Measurements from ENCODE around the gene CYP24A1.

Gene CYP24A1

GRCh38 chr20:54203281-54203680, 29.5 kb upstream of the CYP24A1 start:
- DNase-seq (ENCODE audit: low spot score) (no peak), FAIRE-seq (no peak)

- DNase-seq (ENCODE audit: low spot score): no peak
- FAIRE-seq: no peak
These were observed 27.6 kb upstream of the CYP24A1 start for GRCh38 chr20:54201268-54201846.

GRCh38 chr20:54200487-54201267, 26.9 kb upstream of the CYP24A1 start:
- FAIRE-seq: no peak
- no peak for DNase-seq (ENCODE audit: low spot score)

- FAIRE-seq: peak; percentile 48
- DNase-seq (ENCODE audit: low spot score): peak; percentile 83
These were observed 26.0 kb upstream of the CYP24A1 start for GRCh38 chr20:54199721-54200176.

- DNase-seq (ENCODE audit: low spot score) (no peak), FAIRE-seq (no peak)
These were observed 25.5 kb upstream of the CYP24A1 start for GRCh38 chr20:54199283-54199682.

- FAIRE-seq: no peak
- peak; percentile 61 for DNase-seq (ENCODE audit: low spot score)
These were observed 24.1 kb upstream of the CYP24A1 start for GRCh38 chr20:54197621-54198604.

- FAIRE-seq (peak; percentile 91), DNase-seq (ENCODE audit: low spot score) (no peak)
These were observed 22.0 kb upstream of the CYP24A1 start for GRCh38 chr20:54195483-54196472.

- peak; percentile 86 for DNase-seq (ENCODE audit: low spot score)
- FAIRE-seq: peak; percentile 88
These were observed 21.1 kb upstream of the CYP24A1 start for GRCh38 chr20:54194724-54195438.

GRCh38 chr20:54193817-54194216, 20.0 kb upstream of the CYP24A1 start:
- no peak for DNase-seq (ENCODE audit: low spot score)
- FAIRE-seq: peak; percentile 53

GRCh38 chr20:54190217-54190616, 16.4 kb upstream of the CYP24A1 start:
- DNase-seq (ENCODE audit: low spot score): no peak
- FAIRE-seq: no peak

GRCh38 chr20:54189630-54190029, 15.8 kb upstream of the CYP24A1 start:
- FAIRE-seq (no peak), DNase-seq (ENCODE audit: low spot score) (no peak)

GRCh38 chr20:54188132-54188849, 14.5 kb upstream of the CYP24A1 start:
- FAIRE-seq (peak; percentile 20), DNase-seq (ENCODE audit: low spot score) (no peak)

- peak; percentile 65 for FAIRE-seq
- DNase-seq (ENCODE audit: low spot score): no peak
These were observed 11.3 kb upstream of the CYP24A1 start for GRCh38 chr20:54184904-54185626.

GRCh38 chr20:54184071-54184470, 10.3 kb upstream of the CYP24A1 start:
- DNase-seq (ENCODE audit: low spot score): no peak
- no peak for FAIRE-seq

- FAIRE-seq: no peak
- no peak for DNase-seq (ENCODE audit: low spot score)
These were observed 7.1 kb upstream of the CYP24A1 start for GRCh38 chr20:54180931-54181330.

GRCh38 chr20:54179946-54180345, 6.2 kb upstream of the CYP24A1 start:
- no peak for DNase-seq (ENCODE audit: low spot score)
- no peak for FAIRE-seq

GRCh38 chr20:54178256-54178655, 4.5 kb upstream of the CYP24A1 start:
- DNase-seq (ENCODE audit: low spot score) (no peak), FAIRE-seq (no peak)

- no peak for FAIRE-seq
- no peak for DNase-seq (ENCODE audit: low spot score)
These were observed 3.6 kb upstream of the CYP24A1 start for GRCh38 chr20:54177378-54177777.

- FAIRE-seq (no peak), DNase-seq (ENCODE audit: low spot score) (peak; percentile 63)
These were observed 2.8 kb upstream of the CYP24A1 start for GRCh38 chr20:54176610-54177009.

All from urothelium cell line (cell line).